Panc1 (cell line): ENCODE measurements around the gene GAL3ST2. TPM values are rescaled to one million over a fixed set of nuclear protein-coding genes. Genes with fewer than 3 reads are reported as not detected.

ENCODE experiments used
- ATAC-seq: fragments of 200-7000 bp; cut with Tn5 transposase; 2 replicates; pipeline ENCODE4 v1.9.1; 2020; ENCODE audit warnings: mild to moderate bottlenecking, moderate library complexity
- BruUV-seq: library from RNA; stranded (reverse); fragments of 400-500 nt; replicated peaks from 2 replicates; lab custom pipeline; 2021; lab: Mats Ljungman, UMichigan
- CTCF ChIA-PET: fragments of 300-600 bp; sonication (Branson Sonifier 250); formaldehyde crosslinking; loops from one replicate; lab custom pipeline; 2022; ENCODE audit warnings: antibody characterized with exemption; lab: Charles Lee
- POLR2A ChIA-PET: fragments of 300-600 bp; sonication (Branson Sonifier 250); formaldehyde crosslinking; loops from one replicate; lab custom pipeline; 2022; ENCODE audit warnings: antibody characterized with exemption; lab: Charles Lee
- DNase-seq: peaks from one replicate; pipeline ENCODE4 v3.0.0-alpha.2; 2010; ENCODE audit warnings: low read depth, low spot score
- H3K27ac ChIP-seq: 2 replicates; pipeline ENCODE4 v1.5.1; 2011; ENCODE audit warnings: mild to moderate bottlenecking, low read length, inconsistent platforms
- H3K27me3 ChIP-seq: fragments of 200-500 bp; sonication (Bioruptor generic); 2 replicates; pipeline ENCODE4 v1.6.0; 2014; ENCODE audit warnings: low read length, inconsistent platforms; ENCODE audit not compliant: control insufficient read depth, insufficient read depth
- H3K36me3 ChIP-seq: fragments of 200-500 bp; sonication (Bioruptor generic); 2 replicates; pipeline ENCODE4 v1.5.1; 2014; ENCODE audit warnings: inconsistent platforms, mild to moderate bottlenecking, low read length, moderate library complexity; ENCODE audit not compliant: control insufficient read depth, insufficient read depth
- H3K4me1 ChIP-seq: 2 replicates; pipeline ENCODE4 v1.5.1; 2011; ENCODE audit warnings: inconsistent platforms, mild to moderate bottlenecking, low read length, moderate library complexity; ENCODE audit not compliant: control insufficient read depth, insufficient read depth
- H3K4me3 ChIP-seq, 2 experiments: 2 replicates each; pipeline ENCODE4 v1.5.1; 2011 to 2012; ENCODE audit warnings: low read depth in 2 of 2, low read length in 2 of 2, mild to moderate bottlenecking in 2 of 2, inconsistent platforms in 1 of 2, moderate library complexity in 1 of 2
- H3K9me3 ChIP-seq: fragments of 200-500 bp; sonication (Bioruptor generic); 2 replicates; pipeline ENCODE4 v1.5.1; 2014; ENCODE audit warnings: low read depth, mild to moderate bottlenecking, inconsistent platforms, low read length, moderate library complexity; ENCODE audit not compliant: control insufficient read depth, insufficient read depth
- CTCF ChIP-seq: fragments of 450-650 bp; IDR thresholded peaks from 2 replicates; pipeline ENCODE4 v1.5.1; 2017; ENCODE audit warnings: mild to moderate bottlenecking
- POLR2AphosphoS5 ChIP-seq: IDR thresholded peaks from 2 replicates; pipeline ENCODE4 v1.6.1; 2012; ENCODE audit warnings: mild to moderate bottlenecking, low read depth, low read length, moderate library complexity
- SIN3A ChIP-seq: IDR thresholded peaks from 2 replicates; pipeline ENCODE4 v1.6.1; 2012; ENCODE audit warnings: low read depth, mild to moderate bottlenecking, low read length, moderate library complexity, borderline replicate concordance; ENCODE audit not compliant: insufficient read depth
- TCF7L2 ChIP-seq: IDR thresholded peaks from 2 replicates; pipeline ENCODE4 v1.6.1; 2011; ENCODE audit warnings: mild to moderate bottlenecking, low read depth, low read length, inconsistent platforms
- in situ Hi-C: cut with HindIII; loops from 2 replicates; pipeline ENCODE4 v1.10.0; 2016; ENCODE audit warnings: low sequenced_read_pairs, low pct_unique_long_range_greater_than_20kb
- intact Hi-C: fragments of 100-400 bp; cut with micrococcal nuclease; formaldehyde crosslinking; loops from one replicate; pipeline ENCODE4 v1.10.0; 2022; ENCODE audit not compliant: unreplicated experiment
- total RNA-seq: library from RNA; stranded (reverse); gene quantifications from one replicate; pipeline ENCODE4 v1.2.1, GENCODE V29; 2021; ENCODE audit not compliant: unreplicated experiment
- TF ChIP-seq, protein P1 (sequence below), 2 experiments: IDR thresholded peaks; 2 replicates each; pipeline ENCODE4 v1.6.1; 2011 to 2012; ENCODE audit warnings: low read depth in 2 of 2, control low read depth in 1 of 2, low read length in 1 of 2, mild to moderate bottlenecking in 1 of 2, moderate library complexity in 1 of 2; ENCODE audit not compliant: insufficient read depth in 1 of 2

GAL3ST2 gene
- total RNA-seq, 1 experiment from 2014 or later: 1.6 TPM

DNA sequence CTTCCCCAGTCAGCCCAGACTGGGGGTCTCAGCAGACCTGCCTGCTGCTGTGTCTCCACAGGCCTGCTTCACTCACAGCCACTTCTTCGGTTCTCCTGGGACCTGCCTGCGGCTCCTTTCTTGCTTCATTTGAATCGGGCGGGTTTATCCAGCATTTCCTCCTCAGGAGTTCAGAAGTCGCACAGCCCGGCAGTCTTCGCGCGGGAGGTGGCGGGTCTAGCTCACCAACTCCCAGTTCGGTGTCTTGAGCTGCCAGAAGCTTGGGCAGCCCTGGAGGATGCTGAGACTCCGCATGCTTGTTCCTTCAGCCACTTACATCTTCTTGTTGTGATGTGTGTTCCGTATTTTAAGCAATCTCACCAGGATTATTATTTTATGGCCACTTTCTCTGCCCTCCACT lies 31.3 kb upstream of the GAL3ST2 start:
- CTCF ChIA-PET: no interaction called here
- intact Hi-C loops: no loop called here
- in situ Hi-C loops: no loop called here

DNA sequence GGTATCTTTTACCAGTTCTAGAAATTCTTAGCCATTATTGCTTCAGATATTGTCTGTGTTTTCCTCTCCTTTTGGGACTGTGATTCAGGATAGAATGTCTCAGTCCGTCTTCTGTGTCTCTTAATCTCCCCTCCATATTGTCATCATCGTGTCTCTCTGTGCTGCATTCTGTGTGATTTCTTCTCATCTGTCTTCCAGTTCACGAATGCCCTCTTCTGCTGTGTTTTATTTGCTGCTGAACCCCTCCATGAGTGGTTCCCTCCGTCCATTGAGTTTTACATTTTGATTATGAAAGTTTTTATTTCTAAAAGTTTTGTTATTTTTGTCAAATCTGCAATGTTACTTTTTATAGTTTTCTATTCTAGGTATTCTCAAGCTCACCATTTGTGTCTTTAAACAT lies 30.5 kb upstream of the GAL3ST2 start:
- POLR2A ChIA-PET: no interaction called here

More for the DNA sequence above, 31.3 kb upstream of the GAL3ST2 start:
- H3K4me1 ChIP-seq: no peaks in the 10 kb centered on the region
- no peak overlapping the region for H3K27ac ChIP-seq
- H3K9me3 ChIP-seq: no peaks in the 10 kb centered on the region
- TF ChIP-seq POLR2AphosphoS5 (no peak), CTCF (no peak), TCF7L2 (no peak), SIN3A (no peak)
- TF ChIP-seq, protein P1, sequence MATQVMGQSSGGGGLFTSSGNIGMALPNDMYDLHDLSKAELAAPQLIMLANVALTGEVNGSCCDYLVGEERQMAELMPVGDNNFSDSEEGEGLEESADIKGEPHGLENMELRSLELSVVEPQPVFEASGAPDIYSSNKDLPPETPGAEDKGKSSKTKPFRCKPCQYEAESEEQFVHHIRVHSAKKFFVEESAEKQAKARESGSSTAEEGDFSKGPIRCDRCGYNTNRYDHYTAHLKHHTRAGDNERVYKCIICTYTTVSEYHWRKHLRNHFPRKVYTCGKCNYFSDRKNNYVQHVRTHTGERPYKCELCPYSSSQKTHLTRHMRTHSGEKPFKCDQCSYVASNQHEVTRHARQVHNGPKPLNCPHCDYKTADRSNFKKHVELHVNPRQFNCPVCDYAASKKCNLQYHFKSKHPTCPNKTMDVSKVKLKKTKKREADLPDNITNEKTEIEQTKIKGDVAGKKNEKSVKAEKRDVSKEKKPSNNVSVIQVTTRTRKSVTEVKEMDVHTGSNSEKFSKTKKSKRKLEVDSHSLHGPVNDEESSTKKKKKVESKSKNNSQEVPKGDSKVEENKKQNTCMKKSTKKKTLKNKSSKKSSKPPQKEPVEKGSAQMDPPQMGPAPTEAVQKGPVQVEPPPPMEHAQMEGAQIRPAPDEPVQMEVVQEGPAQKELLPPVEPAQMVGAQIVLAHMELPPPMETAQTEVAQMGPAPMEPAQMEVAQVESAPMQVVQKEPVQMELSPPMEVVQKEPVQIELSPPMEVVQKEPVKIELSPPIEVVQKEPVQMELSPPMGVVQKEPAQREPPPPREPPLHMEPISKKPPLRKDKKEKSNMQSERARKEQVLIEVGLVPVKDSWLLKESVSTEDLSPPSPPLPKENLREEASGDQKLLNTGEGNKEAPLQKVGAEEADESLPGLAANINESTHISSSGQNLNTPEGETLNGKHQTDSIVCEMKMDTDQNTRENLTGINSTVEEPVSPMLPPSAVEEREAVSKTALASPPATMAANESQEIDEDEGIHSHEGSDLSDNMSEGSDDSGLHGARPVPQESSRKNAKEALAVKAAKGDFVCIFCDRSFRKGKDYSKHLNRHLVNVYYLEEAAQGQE (IDR thresholded peaks at IDR 0.05; ENCODE audit: insufficient read depth in 1 of 2, low read depth in 2 of 2, low read length in 1 of 2): no peak
- H3K36me3 ChIP-seq: no peaks in the 10 kb centered on the region; the same call in 1 of the 2 replicates
- H3K27me3 ChIP-seq: no peaks in the 10 kb centered on the region
- DNase-seq (no peak), ATAC-seq (no peak)
- BruUV-seq: no TSS peak
- H3K4me3 ChIP-seq: no peak overlapping the region
- POLR2A ChIA-PET: no interaction called here

More for the DNA sequence above, 30.5 kb upstream of the GAL3ST2 start:
- no peak overlapping the region for H3K27ac ChIP-seq
- no peak for TF ChIP-seq CTCF
- TF ChIP-seq TCF7L2: no peak
- TF ChIP-seq, protein P1 (IDR thresholded peaks at IDR 0.05; ENCODE audit: insufficient read depth in 1 of 2, low read depth in 2 of 2, low read length in 1 of 2): no peak
- BruUV-seq: TSS peak; percentile 69
- H3K27me3 ChIP-seq: no peaks in the 10 kb centered on the region
- ATAC-seq: no peak
- H3K36me3 ChIP-seq: no peaks in the 10 kb centered on the region; the same call in 1 of the 2 replicates
- DNase-seq: no peak
- CTCF ChIA-PET: no interaction called here
- in situ Hi-C loops: no loop called here
- no peak overlapping the region for H3K4me3 ChIP-seq
- intact Hi-C loops: no loop called here
- H3K9me3 ChIP-seq: no peaks in the 10 kb centered on the region
- H3K4me1 ChIP-seq: no peaks in the 10 kb centered on the region
